SH-SY5Y (cell line): ENCODE results near the gene POLR3F.

Experiments used
- GATA2 ChIP-seq: IDR thresholded peaks from 2 replicates; pipeline ENCODE4 v1.6.1; 2011; ENCODE audit warnings: mild to moderate bottlenecking, low read depth, low read length
- GATA3 ChIP-seq: IDR thresholded peaks from 2 replicates; pipeline ENCODE4 v1.6.1; 2011; ENCODE audit warnings: low read depth, mild to moderate bottlenecking, low read length, moderate library complexity

GRCh38 chr20:18532626-18533025, 65.4 kb downstream of the POLR3F start:
- TF ChIP-seq GATA2 (no peak), GATA3 (no peak)
